HG03108 (cell line): Measurements from ENCODE around the gene GYPC.
"Not testable (repeated sequence)": the region's sequence is repeated elsewhere in the genome, so short reads cannot be mapped to it uniquely, and the experiment has no call there.

Experiments used
- ATAC-seq: cut with Tn5 transposase; IDR thresholded peaks from one replicate; pipeline ENCODE4 v1.9.1; 2021; ENCODE audit warnings: moderate library complexity; ENCODE audit not compliant: unreplicated experiment

GYPC gene

DNA sequence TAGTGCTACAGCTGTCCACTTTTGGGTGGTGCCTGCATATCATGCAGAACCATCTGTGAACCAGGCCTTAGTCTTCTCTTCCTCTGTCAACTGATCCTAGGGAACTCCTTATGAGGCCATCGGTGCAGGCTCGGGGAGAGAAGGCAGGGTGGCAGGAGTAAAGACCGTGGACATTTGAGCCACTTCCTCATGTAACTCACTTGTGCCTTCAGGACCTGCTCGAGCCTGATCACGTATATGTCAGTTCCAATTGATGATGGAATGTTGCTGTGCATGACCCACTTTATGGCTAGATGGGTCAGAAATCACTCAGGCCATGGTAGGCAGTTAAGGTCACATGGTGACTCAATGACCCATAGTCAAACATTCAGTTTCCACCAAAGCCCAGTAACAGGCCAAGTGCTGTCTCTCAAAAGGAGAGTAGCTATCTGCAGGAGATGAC, 7.6 kb upstream of the GYPC start:
- not testable (repeated sequence) for ATAC-seq

DNA sequence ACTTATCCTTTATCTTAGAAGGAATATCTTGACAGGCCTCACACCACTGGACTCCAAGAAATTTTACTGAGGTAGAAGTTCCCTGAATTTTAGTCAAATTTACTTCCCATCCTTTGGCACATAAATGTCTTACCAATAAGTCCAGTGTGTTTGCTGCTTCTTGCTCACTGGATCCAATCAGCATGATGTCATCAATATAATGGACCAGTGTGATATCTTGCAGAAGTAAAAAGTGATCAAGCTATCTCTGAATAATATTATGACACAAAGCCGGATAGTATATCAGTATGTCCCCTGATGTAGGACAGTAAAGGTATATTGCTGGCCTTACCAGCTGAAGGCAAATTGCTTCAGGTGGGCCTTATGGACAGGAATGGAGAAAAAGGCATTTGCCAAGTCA, 6.9 kb upstream of the GYPC start:
- no peak for ATAC-seq

DNA sequence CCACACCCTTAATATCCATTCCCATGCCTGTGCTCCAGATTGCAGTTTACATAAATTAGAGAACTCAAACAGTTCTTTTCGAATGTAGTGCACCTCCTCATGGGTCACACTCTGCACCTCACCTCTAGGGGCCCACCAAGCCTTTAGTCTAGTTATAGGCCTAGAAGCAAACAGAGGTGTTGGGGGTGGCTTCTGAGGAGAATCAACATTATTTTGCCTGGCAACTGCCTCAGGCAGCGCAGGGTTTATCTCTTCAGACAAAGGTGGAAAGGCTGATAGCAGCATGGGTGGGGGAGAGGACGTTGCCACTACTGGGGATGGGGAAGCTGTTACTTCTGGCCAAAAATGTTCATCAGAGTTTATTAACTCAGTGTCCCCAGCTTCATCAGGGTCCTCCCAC, 5.0 kb upstream of the GYPC start:
- no peak for ATAC-seq

DNA sequence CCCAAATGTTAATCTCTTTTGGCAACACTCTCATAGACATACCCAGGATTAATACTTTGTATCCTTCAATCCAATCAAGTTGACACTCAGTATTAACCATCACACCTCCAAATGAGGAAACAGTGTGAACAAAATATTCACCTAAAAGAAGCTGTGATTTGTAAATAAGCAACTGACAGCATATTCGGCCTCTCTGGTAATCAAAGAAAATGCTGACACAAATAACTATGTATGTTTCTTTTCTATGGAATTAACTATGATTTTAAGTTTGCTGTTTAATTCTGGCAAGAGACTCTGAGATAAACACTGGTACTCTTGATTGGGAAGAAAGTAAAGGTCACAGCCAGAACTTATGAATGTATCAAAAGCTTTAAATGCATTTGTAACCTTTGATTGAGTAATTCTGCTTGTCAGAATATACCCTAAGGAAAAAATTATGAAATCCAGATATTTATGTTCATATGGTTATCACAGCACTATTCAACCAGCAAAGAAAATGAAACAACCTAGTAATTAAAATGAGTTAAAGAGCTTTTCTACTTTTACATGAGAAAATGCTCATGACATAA, 3.6 kb upstream of the GYPC start:
- no peak for ATAC-seq

DNA sequence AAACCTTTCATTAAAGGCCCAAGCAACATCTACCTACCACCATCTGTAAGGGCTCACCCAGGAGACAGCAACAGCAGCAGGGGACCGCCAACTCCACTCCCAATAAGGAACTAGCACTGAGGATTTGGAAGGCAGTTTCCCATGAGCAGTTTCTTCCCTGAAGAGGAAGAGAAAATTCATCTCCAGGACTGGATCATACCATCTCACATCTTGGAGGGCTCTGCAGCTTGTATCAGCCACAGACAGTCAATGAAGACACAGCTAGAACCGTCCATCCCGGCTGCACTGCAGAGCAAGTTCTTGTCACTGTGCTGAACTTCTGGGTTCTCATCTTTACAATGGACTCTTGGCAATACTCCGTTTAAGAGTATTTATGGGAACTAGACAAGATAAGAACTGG, 2.8 kb upstream of the GYPC start:
- ATAC-seq: no peak

DNA sequence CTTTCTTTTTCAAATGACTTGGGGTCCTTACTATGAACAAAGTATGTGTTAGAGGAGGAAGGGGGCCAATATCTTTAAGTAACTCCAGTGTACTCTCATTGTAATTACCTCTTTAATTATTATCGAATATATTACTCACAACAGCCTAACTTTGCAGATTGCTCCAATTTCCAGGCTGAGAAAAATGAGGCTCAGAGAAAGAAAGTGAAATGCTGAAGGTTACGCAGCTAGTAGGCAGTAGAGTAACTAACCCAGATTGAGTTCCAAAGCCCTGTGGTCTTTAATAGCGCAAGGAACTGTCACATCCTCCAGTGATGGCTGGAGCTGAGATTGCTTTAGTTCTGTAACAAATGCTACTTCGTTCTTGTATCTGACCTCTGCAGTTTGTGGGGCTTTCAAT, 2.2 kb upstream of the GYPC start:
- ATAC-seq: no peak

DNA sequence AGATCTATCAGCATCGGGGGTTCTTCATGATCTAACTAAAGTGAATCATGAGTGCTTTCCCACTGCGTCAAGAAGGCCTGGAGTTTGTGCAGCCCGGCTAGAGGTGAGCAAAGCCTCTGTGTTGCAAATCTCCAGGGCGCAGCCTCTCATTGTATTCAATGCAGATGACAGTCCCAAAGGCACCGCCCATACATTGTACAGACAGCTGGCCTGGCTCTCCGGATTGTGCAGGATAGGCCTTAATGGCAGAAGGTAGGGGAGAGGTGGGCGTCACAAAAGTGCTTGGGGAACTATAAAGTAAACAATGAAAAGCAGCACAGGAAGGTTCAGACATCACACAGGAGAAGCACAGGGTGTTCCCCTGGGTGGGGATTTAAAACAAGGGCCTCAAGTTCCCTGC, 907 bp upstream of the GYPC start:
- no peak for ATAC-seq

DNA sequence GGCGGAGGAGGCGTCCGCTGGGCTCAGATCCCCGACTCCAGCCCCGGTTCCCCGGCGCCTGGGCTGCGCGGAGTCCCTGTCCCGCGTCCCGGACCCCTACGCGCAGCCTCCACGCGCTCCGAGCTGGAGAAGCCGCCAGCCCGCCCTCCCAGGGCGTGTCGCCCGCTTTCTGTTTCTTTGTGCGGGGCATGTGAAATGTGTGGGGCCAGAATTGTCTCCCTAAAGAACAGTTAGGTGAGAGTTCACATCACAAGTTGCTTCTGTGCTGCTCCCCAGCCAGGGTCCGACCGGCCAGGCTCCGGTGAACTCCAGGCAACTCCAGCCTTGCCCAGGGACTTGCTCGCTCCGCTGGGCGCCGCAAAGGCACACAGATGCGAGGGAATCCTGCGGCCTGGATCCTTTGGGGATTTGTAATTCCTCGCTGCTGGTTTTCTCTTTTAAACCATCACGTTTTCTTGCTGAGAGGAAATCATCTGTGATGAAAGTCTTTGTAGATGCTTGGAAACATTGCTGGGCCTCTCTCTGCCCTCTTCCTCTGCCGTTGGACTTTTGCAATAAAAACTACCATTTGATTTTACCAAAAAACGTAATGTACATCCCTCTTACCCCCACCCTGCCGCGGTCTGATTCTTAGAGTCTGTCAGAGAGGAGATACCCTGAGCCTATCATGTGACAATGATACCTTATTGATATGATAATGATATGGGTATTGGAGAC, 631 bp downstream of the GYPC start:
- peak; percentile 18 for ATAC-seq

DNA sequence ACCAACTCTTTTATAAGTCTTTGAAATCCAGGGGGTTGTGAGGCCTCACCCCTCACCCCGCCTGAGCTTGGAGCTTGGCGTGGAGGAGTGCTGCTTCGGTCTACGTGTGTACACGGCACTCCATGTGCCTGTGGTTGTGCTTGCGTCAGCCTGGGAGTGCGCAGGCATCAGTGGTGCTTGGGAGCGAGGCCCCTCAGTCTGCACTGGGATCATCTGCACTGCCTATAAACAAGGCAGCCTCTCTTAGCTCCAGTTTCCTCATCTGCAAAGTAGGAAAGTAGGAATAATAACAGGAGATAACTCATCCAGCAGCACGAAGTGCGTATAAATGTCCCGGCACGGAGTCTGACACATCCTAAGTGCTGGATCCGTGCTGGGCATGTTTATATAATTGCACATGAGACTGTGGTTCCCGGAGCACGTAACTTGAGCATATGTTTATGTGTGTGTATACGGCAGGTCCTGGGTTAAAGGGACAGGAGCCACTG, 1.2 kb downstream of the GYPC start:
- ATAC-seq: peak; percentile 18

DNA sequence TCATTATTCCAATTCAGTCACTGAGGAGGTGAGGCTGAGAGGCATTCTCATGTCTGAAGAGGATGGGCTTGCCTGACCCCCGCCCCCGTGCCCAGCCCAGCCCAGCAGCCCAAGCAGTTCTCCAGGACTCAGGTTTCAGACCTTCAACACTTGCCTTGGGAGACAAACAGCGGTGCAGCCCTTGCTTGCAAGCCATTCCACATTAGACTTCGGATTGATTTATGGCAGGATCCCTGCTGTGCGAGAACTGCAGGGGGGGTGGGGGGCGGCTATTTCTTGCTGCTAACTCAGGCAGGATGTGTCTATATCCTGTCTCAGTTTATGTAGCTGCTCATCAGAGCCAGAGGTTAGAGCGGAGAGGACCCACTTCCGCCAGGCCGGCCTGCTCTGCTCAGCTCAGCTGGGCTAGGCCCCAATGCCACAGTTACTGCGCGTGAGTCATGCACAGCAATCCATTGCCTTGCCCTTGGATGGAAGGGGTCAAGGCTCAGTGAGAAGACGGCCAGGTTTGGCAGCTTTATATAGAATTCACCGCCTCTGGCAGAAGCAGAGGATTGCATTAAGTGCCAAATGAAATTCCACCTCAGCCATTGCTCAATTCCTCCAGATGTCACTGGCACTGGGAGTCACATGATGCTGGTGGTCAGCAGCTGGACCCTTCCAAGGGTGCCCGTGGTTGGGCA, 1.8 kb downstream of the GYPC start:
- ATAC-seq: peak; percentile 60

DNA sequence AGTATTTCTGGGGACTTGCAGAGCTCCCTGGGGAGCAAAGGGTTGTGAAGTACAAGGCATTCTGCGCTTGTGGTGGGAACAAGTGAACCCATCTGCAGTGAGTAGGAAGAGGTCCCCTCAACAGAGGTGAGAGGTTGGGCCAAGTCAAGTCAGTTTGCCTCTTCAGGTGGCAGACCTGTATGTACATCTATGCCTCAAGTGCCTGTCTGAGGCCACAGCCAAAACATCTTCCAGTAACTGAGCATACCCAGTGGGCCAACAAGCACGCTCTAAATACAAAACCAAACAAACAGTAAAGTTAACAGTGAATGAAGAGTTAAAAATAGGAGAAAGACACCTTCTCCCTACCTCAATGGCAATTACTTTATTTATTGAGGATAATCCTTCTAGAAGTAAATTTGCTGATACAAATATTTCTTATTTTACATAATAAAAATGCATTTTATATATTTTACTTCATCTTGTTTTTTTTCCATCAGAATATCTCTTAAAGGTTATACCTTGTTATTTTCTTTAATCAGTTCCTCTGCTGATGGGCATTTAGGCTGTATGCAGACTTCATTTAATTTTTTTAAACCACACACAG, 2.5 kb downstream of the GYPC start:
- peak; percentile 2 for ATAC-seq

DNA sequence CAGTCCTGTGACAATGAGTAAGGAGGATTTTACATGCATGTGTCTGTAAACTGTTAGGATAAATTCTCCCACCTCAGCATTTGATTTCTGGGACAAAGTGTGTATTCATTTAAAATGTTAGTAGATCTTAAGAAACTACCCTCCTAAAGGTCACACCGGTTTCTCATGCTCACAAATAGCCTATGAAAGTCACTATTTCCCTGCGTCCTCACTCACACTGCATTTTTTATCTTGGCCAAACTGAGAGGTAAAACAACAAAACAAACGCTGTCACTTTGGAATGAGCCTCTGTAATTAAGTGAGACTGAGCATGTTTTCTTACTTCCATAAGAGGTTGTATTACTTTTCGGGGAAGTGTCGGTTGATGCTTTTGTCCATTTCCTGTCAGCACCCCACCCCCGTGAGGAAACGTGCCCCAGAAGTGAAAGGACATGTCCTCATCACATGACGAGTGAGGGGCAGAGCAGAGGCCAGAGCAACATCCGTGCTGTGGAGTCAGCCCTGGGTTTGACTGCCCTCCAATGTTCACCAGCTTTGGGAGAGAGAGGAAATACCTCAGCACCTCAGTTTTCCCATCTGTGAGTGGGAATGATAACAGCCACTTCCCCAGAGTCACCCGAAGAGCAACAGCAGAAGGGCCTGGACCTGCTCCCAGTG, 3.1 kb downstream of the GYPC start:
- peak; percentile 39 for ATAC-seq

DNA sequence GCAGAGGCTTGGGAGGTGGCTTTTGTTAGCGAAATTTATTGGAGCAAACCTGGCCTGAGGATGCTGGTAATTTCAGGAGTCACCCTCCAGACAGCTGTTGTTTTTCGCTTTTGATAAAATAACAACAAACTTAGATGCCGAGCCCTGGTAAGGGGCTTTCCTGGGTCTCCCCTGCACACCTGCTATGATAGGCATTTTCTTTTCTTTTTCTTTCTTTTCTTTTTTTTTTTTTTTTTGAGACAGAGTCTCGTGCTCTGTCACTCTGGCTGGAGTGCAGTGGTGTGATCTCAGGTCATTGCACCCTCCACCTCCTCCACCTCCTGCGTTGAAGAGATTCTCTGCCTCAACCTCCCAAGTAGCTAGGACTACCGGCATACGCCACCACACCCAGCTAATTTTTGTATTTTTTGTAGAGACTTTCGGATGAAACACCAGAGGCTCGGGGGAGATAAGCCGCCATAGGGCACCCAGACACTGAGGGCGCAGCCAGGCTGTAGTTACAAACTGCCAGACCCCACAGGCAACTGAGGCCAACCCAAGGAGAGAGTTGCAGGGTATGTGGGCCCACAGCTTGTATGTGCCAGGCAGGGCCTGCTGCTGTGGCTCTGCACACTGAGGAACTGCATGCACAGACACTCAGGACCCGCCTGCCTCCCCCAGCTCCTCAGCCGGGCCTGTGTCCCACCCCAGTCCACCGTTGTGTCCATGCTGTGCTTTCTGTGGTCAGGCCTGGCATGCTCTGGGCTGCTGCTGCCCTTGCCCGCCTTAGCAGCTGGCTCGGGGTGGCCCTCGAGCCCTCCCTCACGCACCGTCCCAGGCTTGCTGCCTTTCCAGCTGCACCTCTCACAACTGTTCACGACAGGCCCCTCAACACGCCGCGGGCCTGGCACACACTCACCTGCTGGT, 3.9 kb downstream of the GYPC start:
- no peak for ATAC-seq

DNA sequence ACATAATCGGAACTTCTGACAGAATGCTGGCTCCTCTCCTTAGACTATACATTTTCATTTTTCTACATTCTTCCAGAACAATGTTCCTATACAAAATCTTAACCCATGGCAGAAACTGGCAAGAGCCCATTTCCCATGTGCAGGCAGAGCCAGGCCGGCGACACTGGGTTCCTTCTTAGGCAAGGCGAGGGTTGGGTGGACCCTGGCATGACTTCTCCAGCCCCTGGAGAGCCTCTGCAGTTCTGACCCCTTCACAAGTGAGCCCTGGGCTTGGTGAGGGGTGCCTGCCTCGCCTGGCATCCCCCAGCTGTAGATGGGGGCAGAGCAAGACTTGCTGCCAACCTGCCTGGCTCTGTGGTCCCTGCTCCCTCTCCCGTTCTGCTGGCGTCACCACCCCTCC, 5.0 kb downstream of the GYPC start:
- ATAC-seq: no peak

DNA sequence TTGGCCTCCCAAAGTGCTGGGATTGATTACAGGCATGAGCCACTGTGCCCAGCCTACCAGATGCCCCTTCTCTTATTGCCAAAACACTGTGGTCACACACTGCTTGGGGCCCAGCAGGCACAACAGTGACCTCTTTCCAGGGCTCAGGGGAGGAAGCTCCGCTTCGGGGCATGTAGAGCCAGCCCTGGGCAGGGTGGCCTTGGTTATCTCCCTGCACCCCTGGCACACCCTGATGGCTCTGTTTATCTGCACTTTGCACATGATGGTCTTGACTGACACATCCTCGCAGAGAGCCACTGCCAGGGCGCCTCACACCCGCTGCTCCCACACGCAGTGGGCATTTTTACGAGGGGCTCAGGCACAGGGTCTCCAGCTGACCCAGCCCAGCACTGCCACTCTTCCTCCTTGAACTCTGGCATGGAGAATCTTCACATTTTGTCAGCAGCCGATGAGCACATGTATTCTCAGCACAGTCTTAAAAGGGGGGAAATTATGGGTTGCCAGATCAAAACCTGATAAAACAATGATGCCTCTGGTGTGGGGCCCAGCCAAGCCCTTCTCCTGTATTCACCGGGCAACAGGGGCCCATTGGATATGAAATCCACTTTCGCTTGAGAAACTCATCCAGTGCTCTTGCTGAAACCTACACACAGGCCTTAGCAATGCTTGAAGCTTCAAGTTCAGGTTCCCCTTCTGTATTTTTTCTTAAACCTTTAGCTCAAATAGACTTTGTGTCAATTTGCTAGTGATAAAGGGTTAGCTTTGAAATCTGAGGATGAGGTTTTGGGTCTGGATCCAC, 5.9 kb downstream of the GYPC start:
- ATAC-seq: no peak

DNA sequence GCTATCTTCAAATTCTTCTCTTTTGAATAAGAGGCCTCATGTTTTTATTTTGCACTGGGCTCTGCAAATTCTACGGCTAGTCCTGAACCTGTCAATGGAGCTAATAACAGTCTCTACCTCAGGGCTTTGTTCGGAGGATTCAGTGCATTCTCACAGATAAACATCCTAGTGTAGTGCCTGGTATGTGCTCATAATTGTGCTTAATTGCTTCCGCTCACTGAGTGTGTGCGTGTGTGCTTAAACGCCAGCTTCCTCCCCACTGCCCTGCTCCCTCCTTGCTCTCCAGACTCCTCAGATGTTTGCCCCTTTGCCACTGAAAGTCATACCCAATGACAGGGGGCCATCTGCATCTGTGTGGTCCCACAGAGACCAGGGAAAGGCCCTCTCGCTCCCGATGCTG, 6.7 kb downstream of the GYPC start:
- ATAC-seq: no peak

DNA sequence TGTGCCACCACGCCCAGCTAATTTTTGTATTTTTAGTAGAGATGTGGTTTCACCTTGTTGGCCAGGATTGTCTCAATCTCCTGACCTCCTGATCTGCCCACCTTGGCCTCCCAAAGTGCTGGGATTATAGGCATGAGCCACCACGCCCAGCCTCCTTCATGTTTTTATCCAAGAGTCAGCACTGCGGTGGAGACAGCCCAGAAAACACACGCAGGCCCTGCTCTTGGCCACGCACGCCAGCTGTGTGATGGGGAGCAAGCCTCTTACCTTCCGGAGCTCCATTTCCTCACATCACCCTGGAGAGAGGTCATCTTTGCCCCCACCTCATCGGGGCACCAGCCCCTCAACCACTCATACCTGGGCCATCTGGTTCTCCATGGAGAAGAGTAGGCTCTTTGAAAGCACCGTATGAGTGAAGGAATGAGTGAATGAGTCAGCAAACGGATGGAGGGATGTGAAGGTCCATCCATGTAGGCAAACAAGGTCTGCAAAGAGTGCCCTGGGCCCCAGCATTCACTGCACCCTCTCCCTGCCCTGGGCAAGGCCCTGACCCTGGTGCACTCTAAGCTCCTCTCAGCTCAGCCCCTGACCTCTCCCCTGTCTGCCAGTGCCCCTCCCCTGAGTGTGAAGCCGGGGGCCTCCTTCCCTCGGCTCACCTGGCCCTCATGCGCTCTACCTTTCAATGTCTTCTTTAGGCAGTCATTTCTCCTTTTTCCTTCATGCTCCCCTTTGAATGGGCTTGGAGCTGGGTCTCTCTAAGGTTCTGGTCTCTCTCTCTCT, 7.4 kb downstream of the GYPC start:
- no peak for ATAC-seq

DNA sequence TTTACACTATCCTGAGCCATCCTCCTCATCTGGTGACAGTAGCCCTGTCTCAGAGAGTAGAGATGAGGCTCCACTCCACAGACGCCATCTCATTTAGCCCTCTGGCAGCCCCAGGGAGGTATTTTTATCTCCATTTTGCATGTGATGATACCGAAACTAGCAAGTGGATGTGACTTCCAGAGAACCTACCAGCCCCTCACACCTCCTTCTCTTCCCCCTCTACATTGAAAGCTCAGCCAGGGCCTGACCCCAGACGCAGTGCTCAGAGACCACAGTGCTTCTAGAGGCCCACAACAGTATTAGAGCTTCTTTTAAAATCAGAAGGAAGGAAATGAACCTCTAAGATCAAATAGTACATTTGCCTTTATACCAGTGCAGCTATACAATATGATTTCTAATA, 8.3 kb downstream of the GYPC start:
- ATAC-seq: peak; percentile 75

DNA sequence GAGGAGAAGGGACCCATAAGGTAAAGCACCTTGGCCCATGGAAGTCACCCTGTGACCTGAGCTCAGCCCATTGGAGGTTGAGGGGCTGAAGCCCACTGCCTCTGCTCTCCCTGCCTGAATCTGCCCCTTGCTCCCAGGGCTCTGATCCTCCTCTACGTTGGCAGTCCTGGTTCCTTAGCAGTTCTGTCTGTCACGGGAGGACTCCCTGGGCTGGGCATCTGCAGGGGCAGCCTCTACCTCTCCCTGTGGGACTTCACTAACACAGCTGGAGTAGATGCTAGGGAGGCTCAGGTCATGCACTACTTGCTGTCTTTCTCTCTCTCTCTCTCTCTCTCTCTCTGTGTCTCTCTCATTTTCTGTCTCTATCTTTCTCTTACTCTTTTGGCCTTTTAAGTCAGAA, 8.7 kb downstream of the GYPC start:
- peak; percentile 15 for ATAC-seq
